ENCODE measurements around the gene UTF1.
"Not testable (repeated sequence)": the region's sequence is repeated elsewhere in the genome, so short reads cannot be mapped to it uniquely, and the experiment has no call there.

UTF1 gene

GRCh38 chr10:133210398-133211140 is 19.4 kb upstream of the UTF1 start:
- DNase-seq: no peak

GRCh38 chr10:133211141-133211830 is 18.7 kb upstream of the UTF1 start:
- no peak for DNase-seq

GRCh38 chr10:133211959-133212852 is 17.8 kb upstream of the UTF1 start:
- DNase-seq: no peak

- DNase-seq: no peak
Measured at GRCh38 chr10:133212853-133213494, 17.0 kb upstream of the UTF1 start.

- DNase-seq: no peak
Measured at GRCh38 chr10:133213641-133214467, 16.2 kb upstream of the UTF1 start.

GRCh38 chr10:133214468-133215410 is 15.3 kb upstream of the UTF1 start:
- DNase-seq: no peak

- DNase-seq: no peak
Measured at GRCh38 chr10:133215586-133215985, 14.4 kb upstream of the UTF1 start.

- no peak for DNase-seq
Measured at GRCh38 chr10:133216776-133217175, 13.2 kb upstream of the UTF1 start.

GRCh38 chr10:133217800-133218589 is 12.0 kb upstream of the UTF1 start:
- no peak for DNase-seq

GRCh38 chr10:133218891-133219290 is 11.1 kb upstream of the UTF1 start:
- DNase-seq: no peak

- no peak for DNase-seq
Measured at GRCh38 chr10:133219782-133220181, 10.2 kb upstream of the UTF1 start.

- no peak for DNase-seq
Measured at GRCh38 chr10:133221331-133221730, 8.7 kb upstream of the UTF1 start.

- not testable (repeated sequence) for DNase-seq
Measured at GRCh38 chr10:133221756-133222155, 8.3 kb upstream of the UTF1 start.

GRCh38 chr10:133224076-133224475 is 5.9 kb upstream of the UTF1 start:
- DNase-seq: no peak

GRCh38 chr10:133224756-133225372 is 5.2 kb upstream of the UTF1 start:
- no peak for DNase-seq

GRCh38 chr10:133225707-133226191 is 4.3 kb upstream of the UTF1 start:
- no peak for DNase-seq

- DNase-seq: no peak
Measured at GRCh38 chr10:133226251-133226808, 3.7 kb upstream of the UTF1 start.

- DNase-seq: no peak
Measured at GRCh38 chr10:133227256-133227655, 2.8 kb upstream of the UTF1 start.
